Epidermal melanocyte (primary cell): ENCODE data around the gene CDNF.

ENCODE experiments used
- DNase-seq: peaks from one replicate; pipeline ENCODE4 v3.0.0; 2011; ENCODE audit warnings: low spot score; ENCODE audit not compliant: insufficient read length

CDNF gene

GRCh38 chr10:14798636-14799035, 39.2 kb downstream of the CDNF start:
- DNase-seq, result no peak

GRCh38 chr10:14787938-14788337, 49.9 kb downstream of the CDNF start:
- DNase-seq, result no peak

GRCh38 chr10:14784459-14785055, 53.3 kb downstream of the CDNF start:
- no peak for DNase-seq

- peak; percentile 30 for DNase-seq
Measured at GRCh38 chr10:14782691-14783363, 55.0 kb downstream of the CDNF start.

GRCh38 chr10:14781763-14782162, 56.1 kb downstream of the CDNF start:
- DNase-seq, result no peak

- no peak for DNase-seq
Measured at GRCh38 chr10:14779001-14779651, 58.7 kb downstream of the CDNF start.

GRCh38 chr10:14776546-14776945, 61.3 kb downstream of the CDNF start:
- no peak for DNase-seq

- no peak for DNase-seq
Measured at GRCh38 chr10:14775656-14776055, 62.2 kb downstream of the CDNF start.

GRCh38 chr10:14774797-14775196, 63.0 kb downstream of the CDNF start, which contains the start of gene FAM107B:
Gene FAM107B, minus strand, starts transcription at chr10:14774897. Its CDS starts 234 bp downstream, at chr10:14774663.
- DNase-seq, result no peak

- DNase-seq, result no peak
Measured at GRCh38 chr10:14774214-14774580, 63.6 kb downstream of the CDNF start.

GRCh38 chr10:14773551-14774213, 64.2 kb downstream of the CDNF start:
- DNase-seq, result no peak

- DNase-seq, result no peak
Measured at GRCh38 chr10:14772399-14772798, 65.4 kb downstream of the CDNF start.

GRCh38 chr10:14770927-14771326, 66.9 kb downstream of the CDNF start:
- no peak for DNase-seq
